ENCODE data around the gene PNMA6A. TPM values are rescaled to one million over a fixed set of nuclear protein-coding genes. Genes with fewer than 3 reads are reported as not detected.

PNMA6A gene
- total and polyA plus RNA-seq, 2 of the 13 experiments (the other 11 are each of a cell fraction or from before 2014, with no cell fraction given), result 0.11 to 0.66 TPM

- 0 out of 2 replicates have a peak, but pooled peaks have one; percentile 22 for TF ChIP-seq SOX13 (IDR thresholded peaks at IDR 0.05)
- TF ChIP-seq SOX13 (CRISPR knock-in tag; conservative IDR thresholded peaks at IDR 0.05 in 1 of 2, IDR thresholded peaks at IDR 0.05 in 1 of 2), result no peak; a peak in 1 of 4 replicates
- peak; percentile 21; the same call in 1 of the 2 replicates for TF ChIP-seq MIXL1 (CRISPR knock-in tag; IDR thresholded peaks at IDR 0.05)
- TF ChIP-seq ZNF512B (CRISPR knock-in tag; IDR thresholded peaks at IDR 0.05; ENCODE audit: borderline replicate concordance), result no peak
- TF ChIP-seq GFI1 (CRISPR knock-in tag; IDR thresholded peaks at IDR 0.05; ENCODE audit: borderline replicate concordance), result no peak
- peak; percentile 66; the same call in 1 of the 2 replicates for TF ChIP-seq FOXK2 (IDR thresholded peaks at IDR 0.05)
- TF ChIP-seq MTF2 (CRISPR knock-in tag; IDR thresholded peaks at IDR 0.05; ENCODE audit: borderline replicate concordance), result no peak
- no peak for TF ChIP-seq ZNF766 (CRISPR knock-in tag; IDR thresholded peaks at IDR 0.05; ENCODE audit: borderline replicate concordance)
- TF ChIP-seq ZNF329 (CRISPR knock-in tag; IDR thresholded peaks at IDR 0.05; ENCODE audit: low read depth), result no peak
- TF ChIP-seq KDM4B (CRISPR knock-in tag; IDR thresholded peaks at IDR 0.05), result no peak
- TF ChIP-seq PRDM10 (CRISPR knock-in tag; IDR thresholded peaks at IDR 0.05; ENCODE audit: low read depth), result no peak
- TF ChIP-seq SP5 (CRISPR knock-in tag; IDR thresholded peaks at IDR 0.05; ENCODE audit: borderline replicate concordance, low read depth), result no peak
- TF ChIP-seq ZNF580 (CRISPR knock-in tag; IDR thresholded peaks at IDR 0.05; ENCODE audit: borderline replicate concordance, low read depth), result no peak
- no peak for TF ChIP-seq HES4 (CRISPR knock-in tag; IDR thresholded peaks at IDR 0.05; ENCODE audit: borderline replicate concordance)
- TF ChIP-seq JUND (CRISPR knock-in tag; IDR thresholded peaks at IDR 0.05), result no peak
- TF ChIP-seq TEAD3 (CRISPR knock-in tag; optimal IDR thresholded peaks at IDR 0.05; ENCODE audit: borderline replicate concordance), result peak; percentile 62
- TF ChIP-seq BHLHE40 (IDR thresholded peaks at IDR 0.05; ENCODE audit: low read length), result peak; percentile 61; the same call in 1 of the 2 replicates
- no peak for TF ChIP-seq ZHX2 (IDR thresholded peaks at IDR 0.05; ENCODE audit: low read depth)
- no peak for TF ChIP-seq ZHX2 (CRISPR knock-in tag; IDR thresholded peaks at IDR 0.05; ENCODE audit: borderline replicate concordance)
Measured at GRCh38 chrX:153102418-153102817, 30.2 kb downstream of the PNMA6A start (continued).
